Measurements from ENCODE around the gene EP400. TPM values are rescaled to one million over a fixed set of nuclear protein-coding genes. Genes with fewer than 3 reads are reported as not detected.
A peak's percentile ranks its signal among the peaks of the same experiment; 100 is the strongest.

Gene EP400
- polyA plus RNA-seq, 1 donor (not counting 4 experiments of a cell fraction or from before 2014, with no cell fraction given) = 4.1 TPM

DNA sequence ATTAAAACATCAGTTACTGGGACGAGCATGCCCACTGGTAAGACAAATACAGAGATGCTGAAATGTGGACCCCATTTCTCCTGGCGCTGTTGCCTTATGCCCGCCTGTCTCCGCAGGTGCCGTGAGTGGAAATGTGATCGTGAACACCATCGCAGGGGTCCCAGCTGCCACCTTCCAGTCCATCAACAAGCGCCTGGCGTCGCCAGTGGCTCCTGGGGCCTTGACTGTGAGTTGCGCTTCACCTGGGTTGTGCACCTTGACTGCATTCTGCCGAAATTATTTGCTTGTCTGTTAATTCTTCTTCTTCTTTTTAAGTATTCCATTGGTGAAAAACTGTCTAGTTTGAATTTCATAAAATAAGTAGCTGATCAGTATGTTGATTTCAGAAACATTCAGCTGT is 105.2 kb downstream of the EP400 start:
- H3K36me3 ChIP-seq (ENCODE audit: control insufficient read depth in 2 of 2, extremely low read depth in 1 of 2, insufficient read depth in 2 of 2, low read length in 2 of 2) = peaks cover 16 to 27% of the 10 kb centered on the region in 2 experiments
- dilution Hi-C loops (cut with MboI; ENCODE audit: extremely low pct_ligation_motif_present, low sequenced_read_pairs) = no loop called here

DNA sequence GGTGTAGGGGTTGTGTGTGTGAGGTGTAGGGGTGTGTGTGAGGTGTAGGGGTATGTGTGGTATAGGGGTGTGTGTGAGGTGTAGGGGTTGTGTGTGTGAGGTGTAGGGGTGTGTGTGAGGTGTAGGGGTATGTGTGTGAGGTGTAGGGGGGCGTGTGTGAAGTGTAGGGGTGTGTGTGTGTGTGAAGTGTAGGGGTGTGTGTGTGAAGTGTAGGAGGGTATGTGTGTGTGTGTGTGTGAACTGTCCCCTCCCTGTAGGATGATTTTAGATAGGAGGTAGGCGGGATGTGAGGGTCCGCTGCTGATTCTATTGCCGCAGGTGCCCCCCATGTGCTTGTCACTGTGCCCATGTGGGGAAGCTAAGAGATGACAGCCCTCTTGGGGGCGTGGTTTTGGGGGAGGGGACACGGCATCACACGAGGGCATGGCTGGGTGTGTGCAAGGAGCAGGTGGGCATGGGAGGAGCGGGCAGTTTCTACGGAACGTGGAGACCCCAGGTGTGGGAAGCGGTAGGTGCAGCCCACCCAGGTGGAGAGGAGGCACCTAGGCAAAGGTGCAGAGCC is 105.9 kb downstream of the EP400 start:
- dilution Hi-C loops (cut with MboI; ENCODE audit: extremely low pct_ligation_motif_present, low sequenced_read_pairs) = no loop called here
- Histone ChIP-seq H4K20me1 (ENCODE audit: control insufficient read depth, extremely low read depth, insufficient read depth, low read length) (peaks cover 2% of the 10 kb centered on the region), H3K9me1 (ENCODE audit: control insufficient read depth, extremely low read depth, insufficient read depth, low read length) (peaks cover 3% of the 10 kb centered on the region), H3K27ac (ENCODE audit: control insufficient read depth, insufficient read depth, low read length) (no peak overlapping the region), H3K9me3 (ENCODE audit: control insufficient read depth, low read depth, low read length) (no peaks in the 10 kb centered on the region), H3K9ac (ENCODE audit: control insufficient read depth, extremely low read depth, insufficient read depth, low read length) (no peak overlapping the region), H3K27me3 (ENCODE audit: control insufficient read depth, extremely low read depth, insufficient read depth, low read length) (no peaks in the 10 kb centered on the region), H2AFZ (ENCODE audit: control insufficient read depth, low read length) (no peak overlapping the region), H3K36me3 (ENCODE audit: control insufficient read depth in 2 of 2, extremely low read depth in 1 of 2, insufficient read depth in 2 of 2, low read length in 2 of 2) (peaks cover 16 to 27% of the 10 kb centered on the region in 2 experiments), H3K79me2 (ENCODE audit: control insufficient read depth, insufficient read depth, low read length) (no peaks in the 10 kb centered on the region), H3K4me2 (ENCODE audit: control insufficient read depth, extremely low read depth, insufficient read depth, low read depth, low read length) (no peak overlapping the region), H3K4me3 (ENCODE audit: control insufficient read depth in 2 of 3, extremely low read depth in 1 of 3, insufficient read depth in 2 of 3, low read depth in 1 of 3, low read length in 3 of 3) (no peak overlapping the region), H3K4me1 (ENCODE audit: control insufficient read depth, extremely low read depth, insufficient read depth, low read length) (no peaks in the 10 kb centered on the region)
- DNase-seq (ENCODE audit: low read depth, low spot score) (no peak), FAIRE-seq (peak; percentile 13)
- TF ChIP-seq CTCF (optimal IDR thresholded peaks at IDR 0.05 in 1 of 3, IDR thresholded peaks at IDR 0.05 in 1 of 3, conservative IDR thresholded peaks at IDR 0.05 in 1 of 3; ENCODE audit: extremely low read depth in 1 of 3, insufficient read depth in 2 of 3, low read length in 3 of 3) (no peak), EZH2 (IDR thresholded peaks at IDR 0.05; ENCODE audit: low read length) (no peak)

More for the DNA sequence above, 105.2 kb downstream of the EP400 start:
- no peak overlapping the region for H2AFZ ChIP-seq (ENCODE audit: control insufficient read depth, low read length)
- no peak overlapping the region for H3K4me2 ChIP-seq (ENCODE audit: control insufficient read depth, extremely low read depth, insufficient read depth, low read depth, low read length)
- H3K79me2 ChIP-seq (ENCODE audit: control insufficient read depth, insufficient read depth, low read length) = no peaks in the 10 kb centered on the region
- no peak overlapping the region for H3K4me3 ChIP-seq (ENCODE audit: control insufficient read depth in 2 of 3, extremely low read depth in 1 of 3, insufficient read depth in 2 of 3, low read depth in 1 of 3, low read length in 3 of 3)
- no peak overlapping the region for H3K27ac ChIP-seq (ENCODE audit: control insufficient read depth, insufficient read depth, low read length)
- peaks cover 3% of the 10 kb centered on the region for H3K9me1 ChIP-seq (ENCODE audit: control insufficient read depth, extremely low read depth, insufficient read depth, low read length)
- H3K4me1 ChIP-seq (ENCODE audit: control insufficient read depth, extremely low read depth, insufficient read depth, low read length) = no peaks in the 10 kb centered on the region
- H4K20me1 ChIP-seq (ENCODE audit: control insufficient read depth, extremely low read depth, insufficient read depth, low read length) = peaks cover 2% of the 10 kb centered on the region
- no peak for FAIRE-seq
- TF ChIP-seq EZH2 (IDR thresholded peaks at IDR 0.05; ENCODE audit: low read length) (no peak), CTCF (optimal IDR thresholded peaks at IDR 0.05 in 1 of 3, IDR thresholded peaks at IDR 0.05 in 1 of 3, conservative IDR thresholded peaks at IDR 0.05 in 1 of 3; ENCODE audit: extremely low read depth in 1 of 3, insufficient read depth in 2 of 3, low read length in 3 of 3) (no peak)
- H3K9me3 ChIP-seq (ENCODE audit: control insufficient read depth, low read depth, low read length) = no peaks in the 10 kb centered on the region
- no peak overlapping the region for H3K9ac ChIP-seq (ENCODE audit: control insufficient read depth, extremely low read depth, insufficient read depth, low read length)
- no peaks in the 10 kb centered on the region for H3K27me3 ChIP-seq (ENCODE audit: control insufficient read depth, extremely low read depth, insufficient read depth, low read length)
- DNase-seq (ENCODE audit: low read depth, low spot score) = no peak
